Parathyroid adenoma (tissue), 2 donors: ENCODE results near the gene PPARA.

Source experiments
- H2AFZ ChIP-seq: fragments of 300-600 bp; sonication (generic); one replicate; pipeline ENCODE4 v1.7.0; 2017; ENCODE audit warnings: antibody characterized with exemption, mild to moderate bottlenecking
- H3K27ac ChIP-seq: fragments of 300-600 bp; sonication (generic); one replicate; pipeline ENCODE4 v1.7.0; 2017
- H3K27me3 ChIP-seq: fragments of 300-600 bp; sonication (generic); one replicate; pipeline ENCODE4 v1.7.0; 2017; ENCODE audit warnings: low read length; ENCODE audit not compliant: control insufficient read depth, insufficient read depth
- H3K36me3 ChIP-seq: fragments of 300-600 bp; sonication (generic); one replicate; pipeline ENCODE4 v1.7.0; 2017; ENCODE audit warnings: low read length; ENCODE audit not compliant: control insufficient read depth, insufficient read depth
- H3K4me1 ChIP-seq: fragments of 300-600 bp; sonication (generic); one replicate; pipeline ENCODE4 v1.7.0; 2017; ENCODE audit warnings: control low read depth
- H3K4me2 ChIP-seq: fragments of 300-600 bp; sonication (generic); one replicate; pipeline ENCODE4 v1.7.0; 2017; ENCODE audit warnings: low read length
- H3K4me3 ChIP-seq: fragments of 300-600 bp; sonication (generic); one replicate; pipeline ENCODE4 v1.7.0; 2017; ENCODE audit warnings: low read depth, low read length
- H3K79me2 ChIP-seq: fragments of 300-600 bp; sonication (generic); one replicate; pipeline ENCODE4 v1.7.0; 2017; ENCODE audit warnings: control low read depth
- H3K9ac ChIP-seq: fragments of 300-600 bp; sonication (generic); one replicate; pipeline ENCODE4 v1.7.0; 2017; ENCODE audit warnings: mild to moderate bottlenecking
- H3K9me3 ChIP-seq: fragments of 300-600 bp; sonication (generic); one replicate; pipeline ENCODE4 v1.7.0; 2017; ENCODE audit warnings: low read length; ENCODE audit not compliant: control insufficient read depth
- CTCF ChIP-seq: fragments of 300-600 bp; sonication (generic); IDR thresholded peaks from one replicate; pipeline ENCODE4 v1.7.0; 2017; ENCODE audit warnings: antibody characterized with exemption, mild to moderate bottlenecking
- donor health status: primary hyperparathyroidism.

The PPARA gene

GRCh38 chr22:46214149-46214548 lies 63.8 kb downstream of the PPARA start:
- H3K4me1 ChIP-seq = no peaks in the 10 kb centered on the region
- no peak for TF ChIP-seq CTCF
- H3K4me2 ChIP-seq = no peak overlapping the region
- H3K9me3 ChIP-seq = no peaks in the 10 kb centered on the region
- no peak overlapping the region for H2AFZ ChIP-seq
- no peaks in the 10 kb centered on the region for H3K27me3 ChIP-seq
- no peaks in the 10 kb centered on the region for H3K36me3 ChIP-seq
- H3K9ac ChIP-seq = no peak overlapping the region
- H3K4me3 ChIP-seq = no peak overlapping the region
- H3K79me2 ChIP-seq = no peaks in the 10 kb centered on the region
- H3K27ac ChIP-seq = no peak overlapping the region

- Histone ChIP-seq H3K79me2 (no peaks in the 10 kb centered on the region), H3K27ac (no peak overlapping the region), H3K9me3 (no peaks in the 10 kb centered on the region), H2AFZ (no peak overlapping the region), H3K4me1 (no peaks in the 10 kb centered on the region), H3K9ac (no peak overlapping the region), H3K4me3 (no peak overlapping the region), H3K4me2 (no peak overlapping the region), H3K36me3 (no peaks in the 10 kb centered on the region), H3K27me3 (no peaks in the 10 kb centered on the region)
- no peak for TF ChIP-seq CTCF
These were observed 64.3 kb downstream of the PPARA start for GRCh38 chr22:46214616-46215015.

- H3K4me2 ChIP-seq = no peak overlapping the region
- H3K4me1 ChIP-seq = no peaks in the 10 kb centered on the region
- H3K27me3 ChIP-seq = no peaks in the 10 kb centered on the region
- no peaks in the 10 kb centered on the region for H3K79me2 ChIP-seq
- no peak overlapping the region for H3K4me3 ChIP-seq
- H3K36me3 ChIP-seq = no peaks in the 10 kb centered on the region
- no peak for TF ChIP-seq CTCF
- no peak overlapping the region for H3K9ac ChIP-seq
- no peak overlapping the region for H3K27ac ChIP-seq
- H2AFZ ChIP-seq = no peak overlapping the region
- no peaks in the 10 kb centered on the region for H3K9me3 ChIP-seq
These were observed 69.3 kb downstream of the PPARA start for GRCh38 chr22:46219636-46220035.

GRCh38 chr22:46220921-46221320 lies 70.6 kb downstream of the PPARA start:
- Histone ChIP-seq H3K4me2 (no peak overlapping the region), H3K4me3 (no peak overlapping the region), H3K4me1 (no peaks in the 10 kb centered on the region), H3K27me3 (no peaks in the 10 kb centered on the region), H3K36me3 (no peaks in the 10 kb centered on the region), H3K9ac (no peak overlapping the region), H3K27ac (no peak overlapping the region), H3K9me3 (no peaks in the 10 kb centered on the region), H3K79me2 (no peaks in the 10 kb centered on the region), H2AFZ (no peak overlapping the region)
- TF ChIP-seq CTCF = no peak

- Histone ChIP-seq H3K27ac (no peak overlapping the region), H3K9me3 (no peaks in the 10 kb centered on the region), H3K4me3 (no peak overlapping the region), H3K9ac (no peak overlapping the region), H3K36me3 (no peaks in the 10 kb centered on the region), H3K4me1 (no peaks in the 10 kb centered on the region), H3K4me2 (no peak overlapping the region), H3K79me2 (no peaks in the 10 kb centered on the region), H3K27me3 (no peaks in the 10 kb centered on the region), H2AFZ (no peak overlapping the region)
- TF ChIP-seq CTCF = no peak
These were observed 73.9 kb downstream of the PPARA start for GRCh38 chr22:46224044-46224897.
